ENCODE data around the gene C16orf82. TPM values are rescaled to one million over a fixed set of nuclear protein-coding genes. Genes with fewer than 3 reads are reported as not detected.

C16orf82 gene
- polyA plus RNA-seq (2011; rRNA removed) (not detected in 2 replicates), polyA minus RNA-seq (2011; rRNA and poly(A)+ RNA removed) (not detected in 2 replicates)

DNA sequence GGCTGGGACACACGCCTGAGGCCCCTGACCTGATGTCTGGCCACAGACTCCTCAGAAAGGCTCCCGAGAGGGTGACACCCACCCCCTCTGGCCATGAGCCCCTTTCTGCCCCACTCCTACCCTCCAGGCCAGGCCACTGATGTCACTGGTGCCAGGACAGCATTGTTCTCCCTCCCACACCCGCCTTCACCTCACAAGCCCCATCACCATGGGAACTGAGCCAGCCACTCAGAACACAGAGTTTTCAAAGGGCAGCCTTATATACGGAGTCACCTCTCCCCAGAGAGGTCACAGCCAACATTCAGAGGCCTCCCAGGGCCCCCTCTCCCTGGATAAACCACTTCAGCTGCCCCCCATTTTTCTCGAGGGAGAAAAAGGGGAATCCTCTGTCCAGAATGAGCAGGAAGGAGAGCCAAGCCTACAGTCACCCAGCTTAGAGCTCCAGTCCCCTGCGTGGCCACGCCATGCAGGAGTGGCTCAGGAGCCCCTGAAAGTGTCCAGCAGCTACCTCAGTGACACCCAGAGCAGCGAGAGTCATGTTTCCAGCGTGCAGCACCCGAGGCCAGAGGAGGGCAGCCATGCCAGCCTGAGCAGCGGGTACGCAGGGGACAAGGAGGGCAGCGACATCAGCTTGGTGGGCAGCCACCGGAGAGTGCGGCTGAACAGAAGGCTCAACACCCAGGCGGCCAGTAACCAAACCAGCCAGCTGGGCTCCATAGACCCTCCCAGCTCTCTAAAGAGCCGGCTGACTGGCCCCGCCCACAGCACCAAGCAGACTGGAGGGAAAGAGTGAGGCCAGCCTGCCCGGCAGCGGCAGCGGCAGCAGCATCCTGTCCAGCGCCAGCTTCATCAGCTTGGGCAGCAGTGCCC is at the start of gene C16orf82:
C16orf82 (plus strand) TSS at position 260 of the 870 bp plus-strand sequence.
- TF ChIP-seq, protein P1, sequence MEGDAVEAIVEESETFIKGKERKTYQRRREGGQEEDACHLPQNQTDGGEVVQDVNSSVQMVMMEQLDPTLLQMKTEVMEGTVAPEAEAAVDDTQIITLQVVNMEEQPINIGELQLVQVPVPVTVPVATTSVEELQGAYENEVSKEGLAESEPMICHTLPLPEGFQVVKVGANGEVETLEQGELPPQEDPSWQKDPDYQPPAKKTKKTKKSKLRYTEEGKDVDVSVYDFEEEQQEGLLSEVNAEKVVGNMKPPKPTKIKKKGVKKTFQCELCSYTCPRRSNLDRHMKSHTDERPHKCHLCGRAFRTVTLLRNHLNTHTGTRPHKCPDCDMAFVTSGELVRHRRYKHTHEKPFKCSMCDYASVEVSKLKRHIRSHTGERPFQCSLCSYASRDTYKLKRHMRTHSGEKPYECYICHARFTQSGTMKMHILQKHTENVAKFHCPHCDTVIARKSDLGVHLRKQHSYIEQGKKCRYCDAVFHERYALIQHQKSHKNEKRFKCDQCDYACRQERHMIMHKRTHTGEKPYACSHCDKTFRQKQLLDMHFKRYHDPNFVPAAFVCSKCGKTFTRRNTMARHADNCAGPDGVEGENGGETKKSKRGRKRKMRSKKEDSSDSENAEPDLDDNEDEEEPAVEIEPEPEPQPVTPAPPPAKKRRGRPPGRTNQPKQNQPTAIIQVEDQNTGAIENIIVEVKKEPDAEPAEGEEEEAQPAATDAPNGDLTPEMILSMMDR (IDR thresholded peaks at IDR 0.05; ENCODE audit: insufficient read depth, low read depth, low read length): no peak
- no peak for DNase-seq (ENCODE audit: low read depth)
- H3K27me3 ChIP-seq (ENCODE audit: control insufficient read depth, insufficient read depth, low read length): no peaks in the 10 kb centered on the region
- no peak within 1 kb of the TSS for H3K4me3 ChIP-seq (ENCODE audit: low read depth, low read length)
- ChIA-PET CTCF (interaction anchor here (1.1 to 1.2 kb wide), 2 partner anchors 16 to 73 kb away, joined by 4 read pairs; no protein-coding TSS in a partner anchor), POLR2A (no interaction called here)
- no peaks in the 10 kb centered on the region for H3K36me3 ChIP-seq (ENCODE audit: control insufficient read depth, insufficient read depth, low read length)

DNA sequence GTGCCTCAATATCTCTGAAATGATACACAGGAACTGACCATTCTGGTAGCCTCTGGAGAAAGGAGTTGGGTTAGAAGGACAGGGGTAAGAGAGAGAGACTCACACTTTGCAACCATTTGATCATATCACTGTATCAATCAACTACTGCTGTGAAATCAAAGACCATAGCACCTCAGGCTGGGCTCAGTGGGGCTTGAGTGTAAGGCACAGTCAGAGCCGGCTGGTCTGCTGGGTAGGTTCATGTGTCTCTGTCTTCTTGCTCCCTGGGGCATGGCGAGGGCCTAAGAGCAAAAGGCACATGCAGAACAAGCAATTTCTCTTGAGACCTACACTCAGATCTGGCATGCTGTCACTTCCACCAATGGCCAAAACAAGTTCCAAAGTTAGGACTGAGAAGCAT is 46.7 kb upstream of the C16orf82 start:
- H3K27me3 ChIP-seq (ENCODE audit: control insufficient read depth, insufficient read depth, low read length): no peaks in the 10 kb centered on the region; the same call in 1 of the 2 replicates
- no peak overlapping the region for H3K4me3 ChIP-seq (ENCODE audit: low read depth, low read length)
- ChIA-PET POLR2A (no interaction called here), CTCF (interaction anchor here (0.6 kb wide), 1 partner anchor 1538 kb away, joined by 3 read pairs; no protein-coding TSS in a partner anchor)
- TF ChIP-seq, protein P1 (IDR thresholded peaks at IDR 0.05; ENCODE audit: insufficient read depth, low read depth, low read length): no peak
- H3K36me3 ChIP-seq (ENCODE audit: control insufficient read depth, insufficient read depth, low read length): no peaks in the 10 kb centered on the region
- no peak for DNase-seq (ENCODE audit: low read depth)

DNA sequence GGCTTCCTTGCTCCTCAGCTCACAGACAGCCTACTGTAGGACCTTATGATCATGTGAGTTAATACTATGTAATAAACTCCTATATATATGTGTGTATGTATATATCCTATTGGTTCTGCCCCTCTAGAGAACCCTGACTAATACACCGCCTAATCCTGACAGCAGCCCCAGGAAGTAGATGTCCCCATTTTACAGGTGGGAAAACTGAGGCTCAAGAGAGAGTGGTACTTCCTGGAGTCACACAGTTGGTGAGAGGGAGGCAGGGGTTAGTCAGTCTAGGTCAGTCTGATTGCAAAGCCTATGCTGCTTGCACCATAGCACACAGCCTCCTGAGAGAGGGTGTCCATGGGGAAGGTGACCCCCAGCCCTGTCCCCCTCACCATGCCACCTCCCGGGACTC is 42.7 kb upstream of the C16orf82 start:
- no peaks in the 10 kb centered on the region for H3K36me3 ChIP-seq (ENCODE audit: control insufficient read depth, insufficient read depth, low read length)
- ChIA-PET CTCF (no interaction called here), POLR2A (no interaction called here)
- DNase-seq (ENCODE audit: low read depth): no peak
- no peak overlapping the region for H3K4me3 ChIP-seq (ENCODE audit: low read depth, low read length)
- no peaks in the 10 kb centered on the region; the same call in 1 of the 2 replicates for H3K27me3 ChIP-seq (ENCODE audit: control insufficient read depth, insufficient read depth, low read length)
- TF ChIP-seq, protein P1 (IDR thresholded peaks at IDR 0.05; ENCODE audit: insufficient read depth, low read depth, low read length): no peak

DNA sequence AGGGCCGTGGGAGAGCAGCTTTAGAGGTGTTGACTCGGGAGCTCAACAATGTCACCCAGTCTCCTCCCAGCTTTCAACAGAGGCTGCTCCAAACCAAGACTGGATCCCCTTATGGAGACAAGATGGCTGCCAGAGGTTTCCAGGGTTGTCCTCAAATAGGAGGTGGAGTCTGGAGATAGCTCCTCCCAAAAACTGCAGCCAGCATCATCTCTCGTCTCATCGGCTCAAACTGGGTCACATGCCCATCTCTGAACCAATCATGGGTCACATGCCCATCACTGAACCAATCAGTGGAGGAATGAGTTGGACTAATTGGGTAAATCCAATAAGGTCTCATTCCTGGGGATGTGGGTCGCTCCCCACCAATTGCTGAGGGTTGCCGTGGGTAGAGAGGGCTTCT is 41.1 kb upstream of the C16orf82 start:
- CTCF ChIA-PET: no interaction called here
- Histone ChIP-seq H3K36me3 (ENCODE audit: control insufficient read depth, insufficient read depth, low read length) (no peaks in the 10 kb centered on the region), H3K4me3 (ENCODE audit: low read depth, low read length) (no peak overlapping the region), H3K27me3 (ENCODE audit: control insufficient read depth, insufficient read depth, low read length) (no peaks in the 10 kb centered on the region; the same call in 1 of the 2 replicates)
- POLR2A ChIA-PET: no interaction called here
- TF ChIP-seq, protein P1 (IDR thresholded peaks at IDR 0.05; ENCODE audit: insufficient read depth, low read depth, low read length): no peak
- DNase-seq (ENCODE audit: low read depth): no peak

DNA sequence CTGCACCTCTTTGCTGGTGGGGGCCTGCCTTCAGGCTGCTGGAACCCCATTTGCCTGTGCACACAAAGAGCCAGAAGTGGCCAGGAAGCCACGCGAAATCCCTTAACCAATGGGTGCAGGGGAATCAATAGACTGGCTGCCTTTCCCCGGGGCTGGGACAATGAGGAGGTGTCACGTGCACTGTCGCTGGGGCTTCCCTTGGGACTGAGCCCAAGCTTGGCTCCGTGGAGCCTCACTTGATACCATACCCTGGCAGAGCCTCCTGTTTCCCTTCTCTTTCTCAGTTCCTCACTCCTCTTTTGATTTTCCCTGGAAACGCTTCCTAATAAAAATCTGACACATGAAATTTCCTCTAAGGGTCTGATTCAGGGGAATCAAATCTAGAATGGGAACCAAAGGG is 38.8 kb upstream of the C16orf82 start:
- H3K27me3 ChIP-seq (ENCODE audit: control insufficient read depth, insufficient read depth, low read length): no peaks in the 10 kb centered on the region; the same call in 1 of the 2 replicates
- CTCF ChIA-PET: no interaction called here
- no peaks in the 10 kb centered on the region for H3K36me3 ChIP-seq (ENCODE audit: control insufficient read depth, insufficient read depth, low read length)
- DNase-seq (ENCODE audit: low read depth): no peak
- POLR2A ChIA-PET: no interaction called here
- H3K4me3 ChIP-seq (ENCODE audit: low read depth, low read length): no peak overlapping the region
- TF ChIP-seq, protein P1 (IDR thresholded peaks at IDR 0.05; ENCODE audit: insufficient read depth, low read depth, low read length): no peak
